Activated CD4-positive, alpha-beta T cell treated with anti-CD3 and anti-CD28 coated beads, Interleukin-2, amount 50 U/mL, for 1 hour (primary cell): ENCODE measurements around the gene POP7.
A peak's percentile ranks its signal among the peaks of the same experiment; 100 is the strongest.
"Not testable (repeated sequence)": the region's sequence is repeated elsewhere in the genome, so short reads cannot be mapped to it uniquely, and the experiment has no call there.

ENCODE experiments used
- DNase-seq: peaks from one replicate; pipeline ENCODE4 v3.0.0-alpha.2; 2020

The POP7 gene

DNA sequence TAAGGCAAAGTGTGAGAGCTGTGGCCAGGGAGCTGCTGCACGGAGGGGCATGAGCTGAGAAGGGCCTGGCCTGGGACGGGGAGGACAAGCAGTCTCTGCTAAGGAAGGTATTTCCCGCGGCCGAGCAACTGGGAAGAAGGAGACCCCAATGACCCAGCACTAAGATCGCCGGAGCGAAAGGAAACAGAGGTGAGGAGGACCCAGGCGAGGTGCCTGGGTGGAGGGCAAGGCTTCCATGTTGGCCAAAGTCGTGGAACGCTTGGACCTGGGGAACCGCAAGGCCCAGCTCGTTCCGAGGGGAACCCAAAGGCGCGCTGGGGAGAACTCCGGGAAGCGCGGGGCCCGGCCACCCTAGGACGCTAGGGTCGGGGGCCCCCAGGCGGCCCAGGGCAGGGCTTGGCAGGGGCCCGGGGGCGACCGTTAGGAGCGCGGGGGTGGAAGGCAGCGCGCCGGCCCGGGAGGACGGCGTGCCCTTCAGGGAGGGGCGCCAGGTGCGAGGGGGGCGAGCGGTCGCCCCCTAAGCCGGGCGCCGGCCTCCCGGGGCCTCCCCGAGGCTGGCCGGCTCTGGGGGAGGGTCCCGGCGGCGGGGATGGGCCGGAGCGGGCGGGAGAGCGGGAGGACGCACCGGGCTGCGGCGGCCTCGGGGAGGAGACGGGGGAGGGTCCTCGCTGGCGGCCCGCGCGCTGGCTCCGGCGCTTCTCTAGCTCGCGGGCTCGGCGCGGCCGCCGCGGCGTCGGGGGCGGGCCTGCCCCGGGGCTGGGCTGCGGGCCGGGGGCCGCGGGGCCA lies 12.4 kb upstream of the POP7 start:
- DNase-seq: no peak

- peak; percentile 67 for DNase-seq
These were observed 11.7 kb upstream of the POP7 start, which contains the start of gene GIGYF1 for GRCh38 chr7:100694098-100694745. Gene GIGYF1, minus strand, starts transcription at chr7:100694250. Its CDS starts 6,012 bp downstream, at chr7:100688238.

DNA sequence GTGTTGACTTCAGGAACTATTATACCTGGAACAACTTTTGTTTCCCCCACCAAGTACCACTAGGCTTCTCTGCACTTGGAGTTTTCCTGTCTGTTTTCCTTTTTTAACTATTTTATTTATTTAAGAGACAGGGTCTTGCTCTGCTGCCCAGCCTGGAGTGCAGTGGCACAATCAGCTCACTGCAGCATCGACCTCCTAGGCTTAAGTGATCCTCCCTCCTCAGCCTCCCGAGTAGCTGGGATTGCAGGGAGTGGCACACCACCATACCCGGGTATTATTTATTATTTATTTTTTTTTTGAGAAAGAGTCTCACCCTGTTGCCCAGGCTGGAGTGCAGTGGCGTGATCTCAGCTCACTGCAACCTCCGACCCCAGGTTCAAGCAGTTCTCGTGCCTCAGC lies 9.8 kb upstream of the POP7 start:
- DNase-seq: no peak

DNA sequence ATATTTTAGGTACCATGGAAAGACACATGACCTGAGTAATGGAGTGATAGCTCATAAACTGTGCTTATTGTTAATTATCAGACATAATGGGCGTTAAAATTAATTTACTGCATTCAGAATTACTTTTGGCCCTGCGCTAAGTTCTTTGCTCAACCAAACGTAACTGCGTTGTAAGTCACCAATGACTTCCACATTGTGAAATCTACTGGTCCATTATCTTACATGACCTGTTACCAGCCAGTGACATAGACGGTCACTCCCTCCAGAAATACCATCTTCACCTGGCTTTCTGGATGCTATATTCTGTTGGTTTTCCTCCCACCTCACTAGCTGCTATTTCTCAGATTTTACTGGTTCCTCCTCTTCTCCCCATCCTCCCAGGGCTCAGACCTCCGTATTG lies 6.9 kb upstream of the POP7 start:
- DNase-seq: no peak

DNA sequence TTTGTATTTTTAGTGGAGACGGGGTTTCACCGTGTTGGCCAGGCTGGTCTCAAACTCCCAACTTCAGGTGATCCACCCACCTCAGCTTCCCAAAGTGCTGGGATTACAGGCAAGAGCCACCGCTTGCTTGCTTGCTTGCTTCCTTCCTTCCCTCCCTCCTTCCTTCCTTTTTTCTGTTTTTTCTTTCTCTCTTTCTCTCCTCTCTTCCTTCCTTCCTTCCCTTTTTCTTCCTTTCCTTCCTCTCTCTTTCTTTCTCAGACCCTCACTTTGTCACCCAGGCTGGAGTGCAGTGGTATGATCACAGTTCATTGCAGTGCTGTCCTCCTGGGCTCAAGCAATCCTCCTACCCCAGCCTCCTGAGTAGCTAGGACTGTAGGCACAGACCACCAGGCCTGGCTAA lies 4.8 kb upstream of the POP7 start:
- not testable (repeated sequence) for DNase-seq

DNA sequence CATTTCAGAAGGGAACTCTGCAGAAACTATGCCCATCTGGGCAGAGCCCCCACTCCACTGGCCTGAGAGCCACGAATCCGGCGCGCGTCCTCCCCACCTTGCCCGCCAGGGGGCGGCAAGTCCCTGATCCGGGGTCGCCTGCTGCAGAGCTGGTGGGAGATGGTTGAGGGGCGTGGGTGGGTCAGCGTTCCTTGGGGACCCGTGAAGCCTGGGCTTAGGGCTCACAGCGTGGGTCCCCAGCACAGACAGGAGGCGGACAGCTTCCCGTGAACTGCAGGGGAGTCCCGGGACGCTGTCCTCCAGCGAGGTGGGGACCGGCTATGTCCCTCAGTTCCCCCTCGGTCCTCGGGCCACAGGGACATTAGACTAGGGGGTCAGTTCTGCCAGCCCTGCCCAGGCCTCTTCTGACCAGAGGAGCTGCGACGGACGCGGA lies 585 bp upstream of the POP7 start:
- peak; percentile 72 for DNase-seq

GRCh38 chr7:100706672-100707311 lies 871 bp downstream of the POP7 start:
- no peak for DNase-seq

DNA sequence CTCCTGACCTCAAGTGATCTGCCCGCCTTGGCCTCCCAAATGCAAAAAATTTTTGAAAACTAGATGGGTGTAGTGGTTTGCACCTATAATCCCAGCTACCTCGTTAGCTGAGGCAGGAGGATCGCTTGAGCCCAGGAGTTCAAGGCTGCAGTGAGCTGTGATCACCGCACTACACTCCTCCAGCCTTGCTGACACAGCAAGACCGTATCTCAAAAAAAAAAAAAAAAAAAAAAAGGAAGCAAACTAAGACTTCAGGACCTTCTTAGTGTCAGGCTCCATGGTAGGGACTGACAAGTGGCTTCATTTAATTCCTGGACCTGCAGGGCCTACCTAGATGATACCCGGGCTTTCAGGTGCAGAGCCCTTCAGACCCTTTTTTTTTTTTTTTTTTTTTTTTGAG lies 2.5 kb downstream of the POP7 start:
- no peak for DNase-seq

DNA sequence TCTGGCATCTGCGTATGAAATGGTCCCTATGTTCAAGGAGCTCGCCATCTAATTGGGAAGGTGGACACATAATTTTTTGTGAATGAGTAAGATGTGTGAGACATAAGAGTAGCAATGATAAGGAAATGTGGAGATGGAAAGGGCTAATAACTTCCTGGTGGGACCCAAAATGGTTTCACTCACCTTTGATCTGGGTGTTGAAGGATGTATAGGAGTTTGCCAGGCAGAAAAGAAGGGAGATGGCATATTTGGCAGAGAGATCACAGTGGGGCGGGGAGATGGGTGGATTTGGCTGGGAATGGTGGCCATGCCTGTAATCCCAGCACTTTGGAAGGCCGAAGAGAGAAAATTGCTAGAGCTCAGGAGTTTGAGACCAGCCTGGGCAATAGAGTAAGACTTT lies 4.5 kb downstream of the POP7 start:
- DNase-seq: no peak

DNA sequence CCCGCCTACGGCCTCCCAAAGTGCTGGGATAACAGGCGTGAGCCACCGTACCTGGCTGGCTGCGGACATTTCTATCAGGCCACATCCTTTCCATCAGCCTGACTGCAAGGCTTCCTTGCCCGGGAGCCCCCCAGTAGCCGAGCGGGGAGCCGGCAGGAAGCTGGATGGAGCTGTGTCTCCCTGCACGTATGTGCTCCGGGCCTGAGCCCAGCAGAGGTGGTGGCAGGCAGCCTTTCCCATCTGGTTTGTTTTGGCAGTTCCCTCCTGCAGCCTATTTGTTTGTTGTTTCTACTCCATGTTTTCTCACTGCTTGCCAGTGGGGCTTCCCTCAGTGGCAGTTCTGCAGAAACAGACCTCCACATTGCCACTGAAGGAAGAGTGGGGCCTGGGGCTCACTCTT lies 5.4 kb downstream of the POP7 start:
- DNase-seq: no peak

GRCh38 chr7:100714725-100715124 lies 8.8 kb downstream of the POP7 start:
- DNase-seq: no peak

- DNase-seq: not testable (repeated sequence)
These were observed 11.2 kb downstream of the POP7 start for GRCh38 chr7:100717073-100717472.

- no peak for DNase-seq
These were observed 13.8 kb downstream of the POP7 start for GRCh38 chr7:100719523-100720278.

- DNase-seq: no peak
These were observed 14.4 kb downstream of the POP7 start, which contains the start of gene EPO for GRCh38 chr7:100720279-100720670. Gene EPO, plus strand, starts transcription at chr7:100720468. Its CDS starts 513 bp downstream, at chr7:100720981.

- DNase-seq: no peak
These were observed 15.0 kb downstream of the POP7 start for GRCh38 chr7:100720671-100721504.

DNA sequence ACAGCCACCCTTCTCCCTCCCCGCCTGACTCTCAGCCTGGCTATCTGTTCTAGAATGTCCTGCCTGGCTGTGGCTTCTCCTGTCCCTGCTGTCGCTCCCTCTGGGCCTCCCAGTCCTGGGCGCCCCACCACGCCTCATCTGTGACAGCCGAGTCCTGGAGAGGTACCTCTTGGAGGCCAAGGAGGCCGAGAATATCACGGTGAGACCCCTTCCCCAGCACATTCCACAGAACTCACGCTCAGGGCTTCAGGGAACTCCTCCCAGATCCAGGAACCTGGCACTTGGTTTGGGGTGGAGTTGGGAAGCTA lies 15.5 kb downstream of the POP7 start:
- DNase-seq: no peak

DNA sequence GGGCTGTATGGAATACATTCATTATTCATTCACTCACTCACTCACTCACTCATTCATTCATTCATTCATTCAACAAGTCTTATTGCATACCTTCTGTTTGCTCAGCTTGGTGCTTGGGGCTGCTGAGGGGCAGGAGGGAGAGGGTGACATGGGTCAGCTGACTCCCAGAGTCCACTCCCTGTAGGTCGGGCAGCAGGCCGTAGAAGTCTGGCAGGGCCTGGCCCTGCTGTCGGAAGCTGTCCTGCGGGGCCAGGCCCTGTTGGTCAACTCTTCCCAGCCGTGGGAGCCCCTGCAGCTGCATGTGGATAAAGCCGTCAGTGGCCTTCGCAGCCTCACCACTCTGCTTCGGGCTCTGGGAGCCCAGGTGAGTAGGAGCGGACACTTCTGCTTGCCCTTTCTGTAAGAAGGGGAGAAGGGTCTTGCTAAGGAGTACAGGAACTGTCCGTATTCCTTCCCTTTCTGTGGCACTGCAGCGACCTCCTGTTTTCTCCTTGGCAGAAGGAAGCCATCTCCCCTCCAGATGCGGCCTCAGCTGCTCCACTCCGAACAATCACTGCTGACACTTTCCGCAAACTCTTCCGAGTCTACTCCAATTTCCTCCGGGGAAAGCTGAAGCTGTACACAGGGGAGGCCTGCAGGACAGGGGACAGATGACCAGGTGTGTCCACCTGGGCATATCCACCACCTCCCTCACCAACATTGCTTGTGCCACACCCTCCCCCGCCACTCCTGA lies 16.7 kb downstream of the POP7 start:
- DNase-seq: no peak

- no peak for DNase-seq
These were observed 17.9 kb downstream of the POP7 start for GRCh38 chr7:100723732-100724275.

DNA sequence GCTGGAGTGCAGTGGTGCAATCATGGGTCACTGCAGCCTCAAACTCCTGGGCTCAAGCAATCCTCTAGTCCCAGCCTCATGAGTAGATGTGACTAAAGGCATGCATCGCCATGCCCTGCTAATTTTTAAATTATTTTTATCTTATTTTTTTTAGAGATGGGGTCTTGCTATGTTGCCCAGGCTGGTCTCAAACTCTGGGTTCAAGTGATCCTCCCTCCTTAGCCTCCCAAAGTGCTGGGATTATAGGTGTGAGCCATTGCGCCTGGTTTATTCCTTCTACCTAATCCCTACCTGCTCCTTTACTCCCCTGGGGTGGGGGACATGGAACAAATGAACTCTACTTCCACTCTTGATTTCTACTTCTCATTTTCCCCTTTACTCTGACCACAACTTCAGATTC lies 18.4 kb downstream of the POP7 start:
- not testable (repeated sequence) for DNase-seq

- no peak for DNase-seq
These were observed 21.3 kb downstream of the POP7 start for GRCh38 chr7:100726996-100727761.

DNA sequence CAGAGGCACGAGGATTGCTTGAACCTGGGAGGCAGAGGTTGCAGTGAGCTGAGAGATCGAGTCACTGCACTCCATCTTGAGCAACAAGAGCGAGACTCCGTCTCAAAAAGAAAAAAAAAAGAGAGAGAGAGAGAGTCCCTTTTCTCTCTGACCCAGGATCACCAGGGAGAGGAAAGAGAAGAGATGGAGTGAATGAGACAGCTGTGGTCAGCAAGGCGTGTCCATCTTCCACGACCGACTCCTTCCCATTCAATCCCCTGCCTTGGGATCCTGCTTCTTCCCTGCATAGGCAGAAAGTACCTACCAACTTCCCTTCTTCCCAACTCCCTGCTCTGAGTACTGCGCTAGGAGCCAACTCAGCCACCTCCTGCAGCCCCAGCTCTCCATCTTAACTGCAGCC lies 22.3 kb downstream of the POP7 start:
- DNase-seq: no peak
